Type B pancreatic cell (in vitro differentiated cells): ENCODE results near the gene PKHD1. TPM values are rescaled to one million over a fixed set of nuclear protein-coding genes. Genes with fewer than 3 reads are reported as not detected.

Source experiments
- DNase-seq: peaks from one replicate; pipeline ENCODE4 v3.0.0; 2021; ENCODE audit warnings: mixed read lengths; ENCODE audit not compliant: unreplicated experiment; ENCODE audit errors: extremely low spot score
- H3K27ac Mint-ChIP-seq: 2 replicates; pipeline ENCODE4 v1.8.0; 2021; ENCODE audit warnings: mild to moderate bottlenecking, mixed read lengths
- H3K27me3 Mint-ChIP-seq: 2 replicates; pipeline ENCODE4 v1.8.0; 2021; ENCODE audit warnings: mixed read lengths
- H3K36me3 Mint-ChIP-seq: 2 replicates; pipeline ENCODE4 v1.8.0; 2021; ENCODE audit warnings: mixed read lengths
- H3K4me1 Mint-ChIP-seq: one replicate; pipeline ENCODE4 v1.8.0; 2021; ENCODE audit warnings: mixed read lengths; ENCODE audit not compliant: unreplicated experiment
- H3K4me3 Mint-ChIP-seq: 2 replicates; pipeline ENCODE4 v1.8.0; 2021; ENCODE audit warnings: mild to moderate bottlenecking, mixed read lengths
- H3K9me3 Mint-ChIP-seq: 2 replicates; pipeline ENCODE4 v1.8.0; 2021; ENCODE audit warnings: mixed read lengths
- CTCF ChIP-seq: fragments of 200-600 bp; sonication (generic); conservative IDR thresholded peaks from 2 replicates; pipeline ENCODE4 v1.5.0; 2021; ENCODE audit warnings: antibody characterized with exemption, mild to moderate bottlenecking
- total RNA-seq: library from RNA; stranded (reverse); gene quantifications from 2 replicates; pipeline ENCODE4 v1.2.1, GENCODE V29; 2021; ENCODE audit warnings: low replicate concordance

Gene PKHD1
- total RNA-seq, 1 donor from 2014 or later, result 0.75 TPM

- Mint-ChIP-seq H3K27me3 (peaks cover 33% of the 10 kb centered on the region), H3K9me3 (peaks cover 7% of the 10 kb centered on the region), H3K36me3 (no peaks in the 10 kb centered on the region), H3K4me3 (no peak overlapping the region), H3K27ac (no peak overlapping the region), H3K4me1 (no peaks in the 10 kb centered on the region)
- TF ChIP-seq CTCF, result no peak
- DNase-seq, result no peak
Observed at GRCh38 chr6:51706086-51706485, 381.3 kb downstream of the PKHD1 start.

GRCh38 chr6:51704932-51705540, 382.4 kb downstream of the PKHD1 start:
- DNase-seq, result no peak
- Mint-ChIP-seq H3K9me3 (peaks cover 7% of the 10 kb centered on the region), H3K27ac (no peak overlapping the region), H3K27me3 (peaks cover 33% of the 10 kb centered on the region), H3K4me3 (no peak overlapping the region), H3K36me3 (no peaks in the 10 kb centered on the region), H3K4me1 (no peaks in the 10 kb centered on the region)
- TF ChIP-seq CTCF, result no peak

GRCh38 chr6:51702851-51703250, 384.6 kb downstream of the PKHD1 start:
- TF ChIP-seq CTCF, result no peak
- Mint-ChIP-seq H3K36me3 (no peaks in the 10 kb centered on the region), H3K4me3 (no peak overlapping the region), H3K27ac (no peak overlapping the region), H3K4me1 (no peaks in the 10 kb centered on the region), H3K27me3 (peaks cover 28% of the 10 kb centered on the region), H3K9me3 (no peaks in the 10 kb centered on the region)
- no peak for DNase-seq

GRCh38 chr6:51684603-51685002, 402.8 kb downstream of the PKHD1 start:
- H3K4me1 Mint-ChIP-seq, result no peaks in the 10 kb centered on the region
- no peak for TF ChIP-seq CTCF
- H3K4me3 Mint-ChIP-seq, result no peak overlapping the region
- no peak overlapping the region for H3K27ac Mint-ChIP-seq
- DNase-seq, result no peak
- no peaks in the 10 kb centered on the region for H3K9me3 Mint-ChIP-seq
- no peaks in the 10 kb centered on the region for H3K36me3 Mint-ChIP-seq
- H3K27me3 Mint-ChIP-seq, result peaks cover 20% of the 10 kb centered on the region

GRCh38 chr6:51684038-51684437, 403.4 kb downstream of the PKHD1 start:
- Mint-ChIP-seq H3K36me3 (no peaks in the 10 kb centered on the region), H3K9me3 (no peaks in the 10 kb centered on the region), H3K4me3 (no peak overlapping the region)

More at GRCh38 chr6:51684038-51684437, 403.4 kb downstream of the PKHD1 start:
- H3K4me1 Mint-ChIP-seq, result no peaks in the 10 kb centered on the region
- no peak for DNase-seq
- H3K27ac Mint-ChIP-seq, result no peak overlapping the region
- TF ChIP-seq CTCF, result peak; percentile 50
- peaks cover 20% of the 10 kb centered on the region for H3K27me3 Mint-ChIP-seq
